ENCODE results near the gene FGFR2. TPM values are rescaled to one million over a fixed set of nuclear protein-coding genes. Genes with fewer than 3 reads are reported as not detected.
A peak's percentile ranks its signal among the peaks of the same experiment; 100 is the strongest.

The FGFR2 gene
- total RNA-seq, 4 donors from 2014 or later: 65.6 to 149 (median 122) TPM

DNA sequence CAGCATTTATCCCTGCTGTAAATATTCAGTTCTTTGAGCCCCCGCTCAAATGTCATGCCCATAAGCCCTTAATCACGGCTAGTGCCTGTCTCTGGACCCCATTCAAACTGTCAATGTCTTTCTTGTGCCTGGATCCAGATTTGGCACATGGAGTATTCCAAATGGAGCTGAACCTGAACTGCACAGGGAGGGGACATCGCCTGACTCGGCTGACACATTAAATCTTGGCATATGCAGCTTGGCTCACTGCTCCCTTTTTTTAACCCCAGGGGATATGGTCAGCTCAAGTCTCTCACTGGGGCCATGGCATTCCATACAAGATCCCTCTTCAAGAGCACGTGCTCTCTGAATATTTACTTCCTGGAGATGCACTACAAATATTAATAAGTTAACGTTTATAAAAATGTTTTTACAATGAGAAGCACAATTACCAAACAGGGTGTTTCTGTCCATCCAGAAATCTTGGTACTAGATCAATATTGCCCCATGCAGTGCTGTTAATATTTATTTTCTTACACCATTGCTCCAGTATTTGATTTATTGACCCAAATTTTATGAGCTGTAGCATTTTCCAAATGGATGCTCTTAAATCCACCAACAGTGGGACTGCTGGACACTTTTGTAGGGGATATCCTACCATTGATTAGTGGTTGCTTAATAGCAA is 57.4 kb downstream of the FGFR2 start:
- Histone ChIP-seq H3K4me1 (peaks cover 26 to 34% of the 10 kb centered on the region in 2 donors), H3K27ac (peak overlapping the region; percentile 34 to 70 (median 54)), H3K27me3 (no peaks in the 10 kb centered on the region), H3K36me3 (peaks cover 0 to 5% of the 10 kb centered on the region in 2 donors), H3K4me3 (replicated peaks in 1 of 3) (no peak overlapping the region), H3K9me3 (no peaks in the 10 kb centered on the region)
- intact Hi-C loops (cut with DNase I): no loop called here
- no peak for DNase-seq
- TF ChIP-seq, protein P1, sequence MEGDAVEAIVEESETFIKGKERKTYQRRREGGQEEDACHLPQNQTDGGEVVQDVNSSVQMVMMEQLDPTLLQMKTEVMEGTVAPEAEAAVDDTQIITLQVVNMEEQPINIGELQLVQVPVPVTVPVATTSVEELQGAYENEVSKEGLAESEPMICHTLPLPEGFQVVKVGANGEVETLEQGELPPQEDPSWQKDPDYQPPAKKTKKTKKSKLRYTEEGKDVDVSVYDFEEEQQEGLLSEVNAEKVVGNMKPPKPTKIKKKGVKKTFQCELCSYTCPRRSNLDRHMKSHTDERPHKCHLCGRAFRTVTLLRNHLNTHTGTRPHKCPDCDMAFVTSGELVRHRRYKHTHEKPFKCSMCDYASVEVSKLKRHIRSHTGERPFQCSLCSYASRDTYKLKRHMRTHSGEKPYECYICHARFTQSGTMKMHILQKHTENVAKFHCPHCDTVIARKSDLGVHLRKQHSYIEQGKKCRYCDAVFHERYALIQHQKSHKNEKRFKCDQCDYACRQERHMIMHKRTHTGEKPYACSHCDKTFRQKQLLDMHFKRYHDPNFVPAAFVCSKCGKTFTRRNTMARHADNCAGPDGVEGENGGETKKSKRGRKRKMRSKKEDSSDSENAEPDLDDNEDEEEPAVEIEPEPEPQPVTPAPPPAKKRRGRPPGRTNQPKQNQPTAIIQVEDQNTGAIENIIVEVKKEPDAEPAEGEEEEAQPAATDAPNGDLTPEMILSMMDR (IDR thresholded peaks at IDR 0.05): no peak
- TF ChIP-seq POLR2A (IDR thresholded peaks at IDR 0.05): no peak
- 55 to 59% methylated on average over 6 of the region's 6 CpGs for WGBS, 2 donors

DNA sequence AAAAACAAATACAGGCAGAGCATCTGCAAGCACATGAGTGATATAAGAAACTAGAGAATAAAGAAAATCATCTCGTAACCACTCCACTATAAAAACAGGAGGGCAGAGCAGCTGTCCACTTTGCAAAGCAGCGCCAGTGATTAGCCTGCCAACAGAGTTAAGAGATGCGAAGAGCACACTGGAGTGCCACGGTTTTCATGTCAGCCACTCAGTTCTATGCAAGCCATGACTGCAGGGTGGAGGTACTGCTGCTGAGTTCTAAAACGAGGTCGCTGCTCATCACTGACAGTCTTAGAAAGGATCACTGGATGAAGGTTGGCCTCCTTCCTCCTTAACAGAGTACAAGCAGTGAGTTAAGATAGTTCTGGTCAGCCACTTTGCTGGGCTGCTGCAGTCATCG is 58.5 kb downstream of the FGFR2 start:
- H3K36me3 ChIP-seq: peaks cover 0 to 5% of the 10 kb centered on the region in 2 donors
- no peaks in the 10 kb centered on the region for H3K27me3 ChIP-seq
- no peaks in the 10 kb centered on the region for H3K9me3 ChIP-seq
- no peak overlapping the region for H3K4me3 ChIP-seq (replicated peaks in 1 of 3)
- peak; percentile 70 to 72 for DNase-seq
- TF ChIP-seq, protein P1 (IDR thresholded peaks at IDR 0.05): no peak
- TF ChIP-seq POLR2A (IDR thresholded peaks at IDR 0.05): peak in 1 of 2 donors; percentile 19
- peaks cover 26 to 34% of the 10 kb centered on the region in 2 donors for H3K4me1 ChIP-seq
- H3K27ac ChIP-seq: peak overlapping the region; percentile 34 to 70 (median 54)
- intact Hi-C loops (cut with DNase I): no loop called here
- WGBS, 2 donors: 26 to 59% methylated on average over 7 of the region's 7 CpGs

DNA sequence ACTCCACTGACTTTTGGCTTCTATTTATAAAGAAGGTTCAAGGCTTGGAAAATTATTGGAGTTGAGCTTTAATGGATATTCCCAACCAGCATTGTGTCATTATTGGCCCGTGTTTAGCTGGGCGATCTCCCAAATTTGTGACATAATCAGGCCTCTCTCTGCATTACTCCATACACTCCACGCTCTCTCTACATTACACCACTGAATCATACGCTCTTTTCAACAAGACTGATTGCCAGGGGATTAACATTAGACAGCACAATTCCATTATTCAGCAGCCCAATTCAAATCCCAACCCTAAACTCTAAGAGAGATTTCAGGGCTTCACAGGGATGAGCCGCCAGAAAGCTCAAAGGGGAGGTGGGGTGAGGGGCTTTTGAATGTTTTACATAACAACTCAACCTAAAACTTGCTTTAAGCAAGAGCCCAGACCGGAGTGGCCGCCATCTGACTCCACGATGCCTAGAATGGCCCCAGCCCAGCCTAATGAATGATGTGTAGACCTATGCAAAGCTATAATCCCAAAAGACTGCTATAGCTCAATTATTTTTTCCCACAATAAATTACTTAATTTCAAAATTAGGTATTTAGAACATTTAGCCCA is 61.8 kb downstream of the FGFR2 start:
- no peak for DNase-seq
- H3K9me3 ChIP-seq: no peaks in the 10 kb centered on the region
- H3K36me3 ChIP-seq: peaks cover 0 to 5% of the 10 kb centered on the region in 2 donors
- WGBS, 2 donors: 82 to 90% methylated on average over 8 of the region's 8 CpGs
- peaks cover 31 to 41% of the 10 kb centered on the region in 2 donors for H3K4me1 ChIP-seq
- intact Hi-C loops (cut with DNase I): no loop called here
- H3K27ac ChIP-seq: no peak overlapping the region
- no peak overlapping the region for H3K4me3 ChIP-seq (replicated peaks in 1 of 3)
- H3K27me3 ChIP-seq: no peaks in the 10 kb centered on the region
- no peak for TF ChIP-seq POLR2A (IDR thresholded peaks at IDR 0.05)
- TF ChIP-seq, protein P1 (IDR thresholded peaks at IDR 0.05): no peak

DNA sequence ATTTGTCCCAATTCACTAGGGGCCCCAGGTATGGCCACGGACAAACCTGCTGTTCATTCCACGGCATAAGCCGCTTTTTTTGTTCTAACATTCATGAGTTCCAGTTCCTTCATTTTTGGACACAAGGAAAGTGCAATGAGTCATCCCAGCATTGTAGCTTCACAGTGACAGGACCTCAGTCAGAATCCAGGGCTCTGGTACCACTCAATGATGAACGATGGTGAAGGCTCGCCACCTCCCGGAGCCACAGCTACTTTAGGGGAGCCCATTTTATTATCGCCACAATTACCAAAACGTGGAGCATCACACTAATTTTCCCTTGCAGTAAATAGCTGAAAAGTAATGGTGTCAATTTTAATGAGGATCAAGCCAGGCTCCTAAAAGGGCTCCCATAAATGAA is 62.9 kb downstream of the FGFR2 start:
- WGBS, 2 donors: 93 to 98% methylated on average over 8 of the region's 8 CpGs
- no peaks in the 10 kb centered on the region for H3K9me3 ChIP-seq
- no peak for TF ChIP-seq POLR2A (IDR thresholded peaks at IDR 0.05)
- TF ChIP-seq, protein P1 (IDR thresholded peaks at IDR 0.05): no peak
- no peaks in the 10 kb centered on the region for H3K27me3 ChIP-seq
- no peak overlapping the region for H3K27ac ChIP-seq
- intact Hi-C loops (cut with DNase I): no loop called here
- no peak overlapping the region for H3K4me3 ChIP-seq (replicated peaks in 1 of 3)
- H3K4me1 ChIP-seq: peaks cover 37 to 43% of the 10 kb centered on the region in 2 donors
- no peak for DNase-seq
- peaks cover 0 to 5% of the 10 kb centered on the region in 2 donors for H3K36me3 ChIP-seq

DNA sequence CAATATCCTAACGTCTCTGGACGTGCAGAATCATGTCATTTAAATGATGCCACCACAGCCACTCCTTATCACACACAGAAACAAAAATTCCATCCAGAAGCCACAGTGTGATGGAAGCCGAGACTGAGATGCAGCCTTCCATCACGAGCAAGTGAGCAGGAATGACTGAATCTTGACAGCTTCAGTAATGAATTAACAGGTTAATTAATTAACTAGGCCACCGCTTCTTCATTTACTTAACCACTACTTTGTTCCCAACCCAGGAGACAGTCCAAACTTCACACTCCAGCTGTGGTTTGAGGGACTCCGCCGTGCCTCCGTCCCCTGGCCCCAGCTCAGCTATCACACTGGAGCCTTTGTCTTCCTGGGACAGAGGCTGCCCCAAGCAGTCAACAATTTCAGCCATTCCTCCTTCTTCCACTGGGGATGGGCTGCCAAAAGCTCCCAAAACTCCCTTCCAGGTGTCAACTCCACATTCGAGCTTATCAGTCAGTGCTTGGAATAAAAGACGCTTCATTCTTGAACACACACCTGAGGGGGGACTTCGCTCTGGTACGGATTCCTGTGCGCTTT is 65.9 kb downstream of the FGFR2 start:
- Histone ChIP-seq H3K9me3 (no peaks in the 10 kb centered on the region), H3K4me3 (replicated peaks in 1 of 3) (no peak overlapping the region), H3K27me3 (no peaks in the 10 kb centered on the region), H3K27ac (peak overlapping the region; percentile 84 to 99 (median 97)), H3K4me1 (peaks cover 37 to 47% of the 10 kb centered on the region in 2 donors), H3K36me3 (no peaks in the 10 kb centered on the region)
- WGBS, 2 donors: 67 to 80% methylated on average over 13 of the region's 13 CpGs
- TF ChIP-seq POLR2A (IDR thresholded peaks at IDR 0.05): no peak
- TF ChIP-seq, protein P1 (IDR thresholded peaks at IDR 0.05): no peak
- no peak for DNase-seq
- intact Hi-C loops (cut with DNase I): no loop called here

Measured in thyroid gland (tissue), 4 donors.